CD4-positive, alpha-beta T cell treated with Interferon gamma for 1 hour (primary cell): ENCODE results near the gene F13B.
"Not testable (repeated sequence)": the region's sequence is repeated elsewhere in the genome, so short reads cannot be mapped to it uniquely, and the experiment has no call there.

Experiments
- DNase-seq: peaks from one replicate; pipeline ENCODE4 v3.0.0-alpha.2; 2020

Gene F13B

DNA sequence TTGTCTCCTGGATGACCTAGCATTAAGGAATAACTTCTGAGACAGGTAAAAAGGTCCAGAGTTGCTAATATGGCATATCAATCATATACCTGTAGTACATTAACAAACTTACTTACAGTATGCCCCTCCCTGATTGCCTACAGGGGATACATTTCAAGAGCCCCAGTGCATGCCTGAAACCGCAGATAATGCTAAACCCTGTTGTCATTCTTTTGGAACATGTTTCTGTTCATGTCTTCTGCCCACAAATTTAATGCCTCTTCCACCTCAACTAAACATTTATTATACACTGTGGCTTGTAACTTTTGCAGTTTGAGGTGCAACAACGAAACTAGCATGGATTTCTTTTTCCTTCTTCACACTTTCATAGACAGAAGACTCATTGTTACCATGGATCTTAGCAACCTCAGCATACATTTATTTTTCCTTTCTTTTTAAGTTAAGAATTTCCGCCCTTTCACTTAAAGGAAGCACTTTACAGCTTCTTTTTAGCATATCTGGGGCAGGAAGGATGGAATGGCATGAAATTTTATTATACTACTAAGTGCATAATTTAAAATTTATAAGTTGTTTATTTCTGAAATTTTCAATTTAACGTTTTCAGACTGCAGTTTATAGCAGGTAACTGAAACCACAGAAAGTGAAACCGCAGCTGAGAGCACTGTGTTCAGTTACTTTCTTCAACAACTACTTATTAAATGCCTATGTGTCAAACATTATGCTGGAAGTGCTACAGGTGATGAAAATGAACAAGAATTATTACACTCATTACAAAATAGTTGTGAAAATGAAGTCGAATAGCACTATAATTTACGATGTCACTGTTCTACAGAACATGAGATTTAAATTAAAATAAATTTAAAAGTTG is 25.3 kb downstream of the F13B start:
- DNase-seq = no peak

DNA sequence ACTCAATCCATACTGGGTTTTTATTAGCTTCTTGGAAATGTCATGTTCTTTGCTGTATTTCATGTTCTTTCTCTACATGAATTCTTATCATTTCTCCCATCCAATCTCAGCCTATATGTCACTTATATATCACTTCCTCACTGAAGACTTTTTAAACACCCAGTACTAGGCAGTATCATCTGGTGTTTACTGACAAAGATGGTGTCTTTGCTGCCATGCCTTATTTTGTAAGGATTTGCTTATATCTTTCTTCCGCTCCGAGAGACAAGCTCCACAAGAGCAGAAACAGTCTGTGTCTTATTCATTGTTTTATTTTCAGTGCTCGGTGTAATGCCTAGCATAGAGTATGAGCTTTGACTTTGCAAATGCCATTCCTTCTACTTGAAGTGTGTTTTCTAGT is 30.2 kb downstream of the F13B start:
- DNase-seq = no peak

DNA sequence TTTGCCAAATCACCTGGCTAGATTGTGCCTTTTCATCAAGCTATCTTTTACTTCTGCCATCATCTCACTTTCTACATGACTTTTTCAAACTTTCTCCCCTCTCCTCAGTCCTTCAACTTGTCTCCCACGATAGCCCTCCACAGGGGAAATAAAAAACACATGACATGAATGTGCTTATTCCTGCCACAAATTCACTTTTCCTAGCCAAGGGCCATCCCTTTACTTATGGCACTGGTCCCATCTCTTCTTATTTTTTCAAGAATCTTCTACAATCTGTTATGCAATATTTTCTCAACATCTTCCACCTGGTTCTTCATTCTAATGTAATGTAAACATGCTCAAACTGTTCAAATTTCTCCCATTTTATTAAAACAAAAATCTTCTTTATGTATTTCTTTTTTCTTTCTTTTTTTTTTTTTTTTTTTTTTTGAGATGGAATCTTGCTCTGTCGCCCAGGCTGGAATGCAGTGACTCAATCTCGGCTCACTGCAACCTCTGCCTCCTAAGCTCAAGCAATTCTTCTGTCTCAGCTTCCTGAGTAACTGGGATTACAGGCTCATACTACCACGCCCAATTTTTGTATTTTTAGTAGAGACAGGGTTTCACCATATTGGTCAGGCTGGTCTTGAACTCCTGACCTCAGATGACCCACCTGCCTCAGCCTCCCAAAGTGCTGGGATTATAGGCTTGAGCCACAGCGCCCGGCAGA is 32.3 kb downstream of the F13B start:
- DNase-seq = not testable (repeated sequence)

DNA sequence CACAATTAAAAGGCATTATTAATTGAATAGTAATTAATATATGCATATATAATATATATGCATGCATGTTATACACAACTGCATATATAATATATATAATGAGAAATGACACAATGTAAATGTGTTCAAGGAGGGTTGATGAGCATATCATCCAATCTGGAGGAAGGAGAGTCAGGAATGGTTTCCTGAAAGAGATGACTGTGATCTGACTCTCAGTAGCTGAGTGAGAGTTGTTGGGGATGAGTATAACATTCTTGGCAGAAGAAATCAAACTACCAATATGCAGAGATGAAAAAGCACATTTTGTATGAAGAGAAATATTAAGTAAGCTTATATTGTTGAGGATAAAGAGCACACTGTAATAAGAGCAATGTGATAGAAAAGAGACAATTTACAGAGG is 37.3 kb downstream of the F13B start:
- DNase-seq = no peak

DNA sequence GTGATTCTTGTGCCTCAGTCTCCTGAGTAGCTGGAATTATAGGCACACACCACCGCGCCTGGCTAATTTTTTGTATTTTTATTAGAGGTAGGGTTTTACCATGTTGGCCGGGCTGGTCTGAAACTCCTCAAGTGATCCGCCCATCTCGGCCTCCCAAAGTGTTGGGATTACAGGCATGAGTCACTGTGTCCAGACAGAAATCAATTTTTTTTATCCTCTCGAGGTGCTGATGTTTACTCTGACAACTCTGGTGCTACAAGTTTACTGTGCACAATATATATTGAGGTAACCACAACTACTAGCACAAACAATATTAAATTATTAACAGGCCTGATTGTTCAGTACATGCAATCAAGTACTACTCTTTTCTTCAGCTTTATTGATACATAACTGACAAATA is 39.7 kb downstream of the F13B start:
- no peak for DNase-seq

DNA sequence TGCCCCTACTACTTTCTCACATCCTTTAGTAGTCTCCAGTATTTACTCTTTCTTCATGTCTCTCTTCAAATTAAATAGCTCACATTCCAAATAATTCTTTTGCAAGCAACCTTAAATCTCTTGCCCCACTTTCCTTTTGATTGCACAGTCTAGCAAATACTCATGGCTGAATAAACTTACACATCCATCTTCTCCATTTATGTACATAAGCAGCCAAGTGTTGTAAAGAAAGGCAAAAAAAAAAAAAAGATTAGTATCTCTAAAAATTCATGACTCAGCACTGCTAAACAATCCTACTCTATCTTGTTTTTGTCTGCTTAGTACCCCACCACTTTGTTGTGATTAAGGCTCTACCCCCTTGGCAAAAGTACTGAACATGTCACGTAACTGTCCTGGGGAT is 42.6 kb downstream of the F13B start:
- no peak for DNase-seq

DNA sequence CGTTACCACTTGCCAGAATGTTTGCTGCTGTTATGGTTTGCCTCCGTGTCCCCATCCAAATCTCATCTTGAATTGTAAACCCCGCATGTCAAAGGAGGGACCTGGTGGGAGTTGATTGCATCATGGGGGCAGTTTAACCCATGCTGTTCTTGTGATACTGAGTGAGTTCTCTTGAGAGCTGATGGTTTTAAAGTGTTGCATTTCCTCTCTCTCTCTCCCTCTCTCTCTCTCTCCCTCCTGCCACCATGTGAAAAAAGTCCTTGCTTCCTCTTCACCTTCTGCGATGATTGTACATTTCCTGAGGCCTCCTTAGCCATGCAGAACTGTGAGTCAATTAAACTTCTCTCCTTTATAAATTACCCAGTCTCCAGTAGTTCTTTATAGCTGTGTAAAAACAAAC is 45.3 kb downstream of the F13B start:
- DNase-seq = no peak

DNA sequence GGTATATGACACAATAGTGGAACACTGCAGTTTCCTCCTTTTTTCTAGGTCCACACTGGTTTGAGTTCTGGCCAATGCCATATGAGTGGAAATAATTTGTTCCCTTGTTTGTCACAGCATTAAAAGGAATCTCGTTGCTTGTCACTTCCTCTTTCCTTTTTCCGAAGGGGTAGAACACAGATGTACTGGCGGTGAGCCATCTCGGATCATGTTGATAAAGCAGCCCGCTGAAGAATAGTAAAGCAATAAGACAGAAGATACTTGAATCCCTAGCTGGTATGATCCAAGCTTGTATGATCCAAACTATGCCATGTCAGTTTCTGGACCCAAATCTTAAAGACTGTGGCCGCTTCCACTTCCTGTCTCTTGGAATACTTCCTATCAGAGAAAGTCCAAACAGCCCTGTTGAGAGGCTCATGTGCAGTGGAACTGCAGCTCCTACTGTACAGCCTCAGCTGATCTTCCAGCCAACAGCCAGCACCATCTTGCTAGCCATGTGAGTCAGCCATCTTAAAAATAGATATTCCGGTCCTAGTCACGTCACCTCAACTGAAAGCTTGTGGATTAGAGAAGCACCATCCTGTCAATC is 49.4 kb downstream of the F13B start:
- no peak for DNase-seq

DNA sequence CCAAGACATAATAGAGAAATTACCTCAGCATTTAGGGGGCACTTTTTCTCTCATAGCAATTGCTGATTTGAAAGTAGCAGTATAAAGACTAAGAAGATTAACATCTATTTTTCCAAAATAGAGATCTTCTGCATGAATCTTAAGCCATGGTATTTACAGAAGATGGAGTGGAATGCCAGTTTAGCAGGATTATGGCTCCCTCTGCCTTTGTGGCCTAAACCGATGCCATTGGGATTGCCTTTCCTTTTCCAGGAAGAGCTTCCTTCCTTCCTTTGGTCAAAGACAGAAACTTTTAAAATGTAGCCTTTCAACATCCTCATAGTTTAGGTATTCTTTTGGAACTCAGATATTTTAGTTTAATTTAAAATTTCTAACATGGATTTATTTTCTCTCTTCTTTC is 50.3 kb downstream of the F13B start:
- DNase-seq = no peak

DNA sequence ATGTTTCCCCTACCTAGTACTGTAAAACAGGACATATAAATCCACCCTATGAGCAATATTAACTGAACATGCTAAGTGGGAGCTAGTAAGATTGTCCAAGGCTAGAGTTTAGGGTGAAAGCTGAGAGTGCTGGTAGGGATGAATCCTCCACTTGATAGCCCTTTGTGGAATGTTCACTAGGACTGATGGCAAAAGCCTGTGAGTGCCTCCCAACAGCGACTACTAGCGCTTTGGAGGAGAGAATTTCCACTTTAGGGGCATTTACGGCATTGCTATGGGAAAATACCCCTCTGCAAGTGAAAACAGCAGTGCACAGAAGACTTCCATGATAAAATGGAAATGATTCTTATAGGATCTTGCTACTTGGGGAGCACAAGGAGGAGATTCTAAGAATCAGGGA is 53.8 kb downstream of the F13B start:
- no peak for DNase-seq

DNA sequence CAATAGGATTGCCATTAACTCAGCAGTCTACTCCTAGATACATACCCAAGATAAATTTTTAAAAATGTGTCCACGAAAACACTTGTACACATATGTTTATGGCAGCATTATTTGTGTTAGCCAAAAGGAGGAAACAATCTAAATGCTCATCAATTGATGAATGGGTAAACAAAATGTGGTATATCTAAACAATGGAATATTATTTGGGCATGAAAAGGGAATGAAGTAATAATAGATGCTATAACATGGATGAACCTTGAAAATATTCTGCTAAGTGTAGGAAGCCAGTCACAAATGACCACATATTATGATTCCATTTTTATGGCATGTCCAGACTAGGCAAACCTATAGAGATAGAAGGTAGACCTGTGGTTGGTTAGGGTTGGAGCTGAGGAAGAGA is 55.4 kb downstream of the F13B start:
- no peak for DNase-seq

DNA sequence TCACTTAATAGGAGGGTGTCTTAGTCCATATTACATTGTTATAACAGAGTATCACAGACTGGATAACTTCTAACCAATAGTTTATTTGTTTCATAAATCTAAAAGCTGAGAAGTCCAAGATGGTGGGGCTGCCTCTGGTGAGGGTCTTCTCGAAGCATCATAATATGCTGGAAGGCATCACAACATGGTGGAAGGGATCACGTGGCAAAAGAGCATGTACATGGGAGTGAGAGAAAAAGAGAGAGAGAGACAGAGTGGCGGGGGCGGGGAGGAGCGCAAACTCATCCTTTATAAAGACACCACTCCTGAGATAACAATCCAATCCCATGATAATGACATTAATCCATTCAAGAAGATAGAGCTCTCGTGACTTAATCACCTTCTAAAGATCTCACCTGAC is 58.2 kb downstream of the F13B start:
- DNase-seq = no peak

DNA sequence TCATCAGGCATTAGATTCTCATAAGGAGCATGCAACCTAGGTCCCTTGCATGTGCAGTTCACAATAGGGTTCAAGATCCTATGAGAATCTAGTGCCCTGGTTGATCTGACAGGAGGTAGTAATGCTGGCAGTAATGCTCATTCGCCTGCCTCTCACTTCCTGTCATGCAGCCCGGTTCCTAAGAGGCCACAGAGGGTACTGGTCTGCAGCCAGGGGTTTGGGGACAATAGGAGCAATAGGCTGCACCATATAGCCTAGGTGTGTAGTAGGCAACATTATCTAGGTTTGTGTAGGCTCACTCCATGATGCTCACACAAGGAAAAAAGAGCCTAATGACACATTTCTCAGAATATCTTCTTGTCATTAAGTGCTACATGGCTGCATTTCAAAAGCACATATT is 63.9 kb downstream of the F13B start:
- no peak for DNase-seq

DNA sequence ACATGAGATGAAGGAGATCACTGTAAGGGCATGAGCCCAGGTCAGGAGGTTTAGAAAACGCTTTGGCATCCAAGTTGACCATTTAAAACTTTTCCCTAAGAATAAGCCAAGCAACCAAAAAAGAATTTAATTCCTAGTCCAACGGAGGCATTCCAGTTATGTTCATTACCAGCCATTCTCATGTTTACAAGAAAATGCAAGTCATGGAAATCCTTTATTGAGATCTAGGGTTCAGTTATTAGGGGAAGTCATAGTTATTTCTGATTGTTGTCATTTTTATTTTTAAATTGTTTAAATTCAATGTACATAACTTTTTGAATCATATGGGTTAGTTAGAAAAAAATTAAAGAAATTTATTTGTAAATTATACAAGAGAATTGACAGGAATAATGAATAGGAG is 65.2 kb downstream of the F13B start:
- no peak for DNase-seq

DNA sequence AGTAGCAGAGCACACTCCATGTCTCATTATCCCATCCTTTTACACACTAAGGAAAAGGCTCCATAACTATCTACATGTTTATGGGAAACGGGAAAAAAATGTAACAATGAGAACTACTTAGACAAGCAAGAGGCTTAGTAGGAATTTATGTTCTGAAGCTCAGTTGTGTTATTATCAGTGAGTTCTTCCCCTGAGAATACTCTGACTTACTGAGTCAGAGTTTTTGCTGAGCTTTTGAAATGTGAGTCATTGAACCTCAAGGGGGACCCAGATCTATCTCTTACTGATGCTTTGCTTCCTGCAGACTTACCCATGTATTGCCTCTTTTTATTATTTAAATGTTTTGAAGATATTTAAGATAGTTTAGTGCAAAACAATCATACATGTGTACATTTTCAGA is 69.6 kb downstream of the F13B start:
- no peak for DNase-seq

DNA sequence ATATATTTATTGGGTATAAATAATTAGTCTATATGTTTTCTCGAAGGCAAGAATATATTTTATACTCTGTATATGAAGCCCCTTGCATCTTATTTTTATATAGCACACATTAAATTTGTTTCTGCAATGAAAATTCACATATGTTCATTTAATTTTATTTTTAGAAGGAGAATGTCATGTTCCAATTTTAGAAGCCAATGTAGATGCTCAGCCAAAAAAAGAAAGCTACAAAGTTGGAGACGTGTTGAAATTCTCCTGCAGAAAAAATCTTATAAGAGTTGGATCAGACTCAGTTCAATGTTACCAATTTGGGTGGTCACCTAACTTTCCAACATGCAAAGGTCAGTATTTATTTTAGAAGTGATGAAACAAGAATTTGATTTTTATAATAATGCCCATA is 73.1 kb downstream of the F13B start:
- no peak for DNase-seq

DNA sequence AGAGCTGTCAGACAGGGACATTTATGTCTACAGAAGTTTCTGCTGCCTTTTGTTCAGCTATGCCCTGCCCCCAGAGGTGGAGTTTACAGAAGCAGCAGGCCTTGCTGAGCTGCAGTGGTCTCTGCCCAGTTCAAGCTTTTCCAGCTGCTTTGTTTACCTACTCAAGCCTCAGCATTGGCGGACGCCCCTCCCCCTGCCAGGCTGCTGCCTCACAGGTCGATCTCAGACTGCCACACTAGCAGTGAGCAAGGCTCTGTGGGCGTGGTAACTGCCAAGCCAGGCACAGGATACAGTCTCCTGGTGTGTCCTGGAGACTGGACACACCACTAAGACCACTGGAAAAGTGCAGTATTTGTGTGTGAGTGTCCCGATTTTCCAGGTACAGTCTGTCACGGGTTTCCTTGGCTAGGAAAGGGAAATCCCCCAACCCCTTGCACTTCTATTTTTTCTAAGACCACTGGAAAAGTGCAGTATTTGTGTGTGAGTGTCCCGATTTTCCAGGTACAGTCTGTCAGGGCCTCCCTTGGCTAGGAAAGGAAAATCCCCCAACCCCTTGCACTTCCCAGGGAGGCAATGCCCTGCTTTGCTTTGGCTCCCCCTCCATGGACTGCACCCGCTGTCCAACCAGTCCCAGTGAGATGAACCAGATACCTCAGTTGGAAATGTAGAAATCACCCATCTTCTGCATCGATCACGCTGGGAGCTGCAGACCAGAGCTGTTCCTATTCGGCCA is 75.0 kb downstream of the F13B start:
- DNase-seq = not testable (repeated sequence)
